Muscle of leg (tissue), 11 donors: ENCODE data around the gene TBC1D22A. TPM values are rescaled to one million over a fixed set of nuclear protein-coding genes. Genes with fewer than 3 reads are reported as not detected.
"Not testable (repeated sequence)": the region's sequence is repeated elsewhere in the genome, so short reads cannot be mapped to it uniquely, and the experiment has no call there.

Experiments used
- DNase-seq: peaks from one replicate; pipeline ENCODE4 v3.0.0; 2013
- H3K27ac ChIP-seq: one replicate; pipeline ENCODE4 v1.5.1; 2013; ENCODE audit warnings: mild to moderate bottlenecking, low read length, control low read depth
- H3K27me3 ChIP-seq: one replicate; pipeline ENCODE4 v1.6.1; 2013; ENCODE audit warnings: low read length; ENCODE audit not compliant: control insufficient read depth, insufficient read depth
- H3K36me3 ChIP-seq: one replicate; pipeline ENCODE4 v1.6.1; 2013; ENCODE audit warnings: low read length; ENCODE audit not compliant: control insufficient read depth, insufficient read depth
- H3K4me1 ChIP-seq: one replicate; pipeline ENCODE4 v1.6.1; 2013; ENCODE audit warnings: low read length; ENCODE audit not compliant: control insufficient read depth, insufficient read depth
- H3K4me3 ChIP-seq: one replicate; pipeline ENCODE4 v1.5.1; 2013; ENCODE audit warnings: low read length, control low read depth
- H3K9me3 ChIP-seq: replicated peaks from 2 replicates; pipeline ENCODE4 v1.6.1; 2013; ENCODE audit warnings: low read depth, low read length; ENCODE audit not compliant: control insufficient read depth
- WGBS: methylation state at CpG from one replicate; pipeline ENCODE4 v1.1.5; 2013; ENCODE audit warnings: missing lambda C conversion rate; ENCODE audit not compliant: insufficient coverage; 5-methylcytosine and 5-hydroxymethylcytosine counted together
- polyA plus RNA-seq, 8 donors: library from polyadenylated mRNA; unstranded; fragments of 120-200 nt; gene quantifications; one replicate each; pipeline versions ENCODE4 v1.2.1 to v1.2.3, GENCODE V29; 2013; ENCODE audit warnings: inconsistent platforms in 1 of 8, low replicate concordance in 1 of 8; ENCODE audit not compliant: insufficient read length in 8 of 8, insufficient read depth in 1 of 8
- total RNA-seq: library from RNA; stranded (reverse); fragments of 120-200 nt; gene quantifications from one replicate; pipeline ENCODE4 v1.2.4, GENCODE V29; 2013

TBC1D22A gene
- total and polyA plus RNA-seq, 9 donors = 8.0 to 16.9 (median 15.6) TPM

- WGBS = 87% methylated on average over 13 of the region's 19 CpGs
- no peaks in the 10 kb centered on the region for H3K27me3 ChIP-seq
- peaks cover 27% of the 10 kb centered on the region for H3K36me3 ChIP-seq
- H3K27ac ChIP-seq = no peak overlapping the region
- H3K4me3 ChIP-seq = no peak overlapping the region
- no peaks in the 10 kb centered on the region for H3K9me3 ChIP-seq
- DNase-seq = no peak
- peaks cover 32% of the 10 kb centered on the region for H3K4me1 ChIP-seq
These were observed 34.6 kb upstream of the TBC1D22A start for GRCh38 chr22:46727813-46728364.

GRCh38 chr22:46728470-46728869 lies 34.0 kb upstream of the TBC1D22A start:
- Histone ChIP-seq H3K4me3 (no peak overlapping the region), H3K27ac (no peak overlapping the region), H3K9me3 (no peaks in the 10 kb centered on the region), H3K4me1 (peaks cover 32% of the 10 kb centered on the region), H3K27me3 (no peaks in the 10 kb centered on the region), H3K36me3 (peaks cover 26% of the 10 kb centered on the region)
- DNase-seq = no peak
- 66% methylated on average over 11 of the region's 11 CpGs for WGBS

- Histone ChIP-seq H3K9me3 (no peaks in the 10 kb centered on the region), H3K4me1 (peaks cover 41% of the 10 kb centered on the region), H3K4me3 (no peak overlapping the region), H3K27me3 (no peaks in the 10 kb centered on the region), H3K27ac (peak overlapping the region; percentile 29), H3K36me3 (peaks cover 27% of the 10 kb centered on the region)
- peak; percentile 40 for DNase-seq
- 39% methylated on average over 7 of the region's 9 CpGs for WGBS
These were observed 31.7 kb upstream of the TBC1D22A start for GRCh38 chr22:46730568-46731245.

- H3K27me3 ChIP-seq = no peaks in the 10 kb centered on the region
- no peak overlapping the region for H3K27ac ChIP-seq
- WGBS = 49% methylated on average over 13 of the region's 22 CpGs
- no peak for DNase-seq
- no peak overlapping the region for H3K4me3 ChIP-seq
- H3K9me3 ChIP-seq = no peaks in the 10 kb centered on the region
- peaks cover 41% of the 10 kb centered on the region for H3K4me1 ChIP-seq
- H3K36me3 ChIP-seq = peaks cover 24% of the 10 kb centered on the region
These were observed 31.0 kb upstream of the TBC1D22A start for GRCh38 chr22:46731246-46732040.

GRCh38 chr22:46732041-46732379 lies 30.4 kb upstream of the TBC1D22A start:
- DNase-seq = no peak
- 83% methylated on average over 14 of the region's 14 CpGs for WGBS
- H3K4me1 ChIP-seq = peaks cover 45% of the 10 kb centered on the region
- no peaks in the 10 kb centered on the region for H3K9me3 ChIP-seq
- H3K27ac ChIP-seq = no peak overlapping the region
- H3K27me3 ChIP-seq = no peaks in the 10 kb centered on the region
- peaks cover 24% of the 10 kb centered on the region for H3K36me3 ChIP-seq
- no peak overlapping the region for H3K4me3 ChIP-seq

- 44% methylated on average over 5 of the region's 7 CpGs for WGBS
- H3K27ac ChIP-seq = no peak overlapping the region
- peaks cover 48% of the 10 kb centered on the region for H3K4me1 ChIP-seq
These were observed 29.9 kb upstream of the TBC1D22A start for GRCh38 chr22:46732513-46732912.

GRCh38 chr22:46734213-46734722 lies 28.2 kb upstream of the TBC1D22A start:
- DNase-seq, H3K27me3 ChIP-seq, H3K27ac ChIP-seq, H3K4me3 ChIP-seq, H3K9me3 ChIP-seq: not testable (repeated sequence)
- 67% methylated on average over 6 of the region's 12 CpGs for WGBS
- Histone ChIP-seq H3K4me1 (peaks cover 56% of the 10 kb centered on the region), H3K36me3 (peaks cover 12% of the 10 kb centered on the region)

More at GRCh38 chr22:46732513-46732912, 29.9 kb upstream of the TBC1D22A start:
- Histone ChIP-seq H3K27me3 (no peaks in the 10 kb centered on the region), H3K9me3 (no peaks in the 10 kb centered on the region), H3K36me3 (peaks cover 24% of the 10 kb centered on the region), H3K4me3 (no peak overlapping the region)
- no peak for DNase-seq

GRCh38 chr22:46734830-46735453 lies 27.5 kb upstream of the TBC1D22A start:
- Histone ChIP-seq H3K4me1 (peaks cover 62% of the 10 kb centered on the region), H3K36me3 (peaks cover 12% of the 10 kb centered on the region), H3K27me3 (no peaks in the 10 kb centered on the region), H3K4me3 (no peak overlapping the region), H3K27ac (peak overlapping the region; percentile 20), H3K9me3 (no peaks in the 10 kb centered on the region)
- peak; percentile 48 for DNase-seq
- 61% methylated on average over 8 of the region's 12 CpGs for WGBS

- Histone ChIP-seq H3K4me3 (peak overlapping the region; percentile 74), H3K9me3 (no peaks in the 10 kb centered on the region), H3K27ac (peak overlapping the region; percentile 42), H3K27me3 (no peaks in the 10 kb centered on the region), H3K4me1 (peaks cover 59% of the 10 kb centered on the region), H3K36me3 (peaks cover 12% of the 10 kb centered on the region)
- WGBS = 57% methylated on average over 3 of the region's 13 CpGs
- no peak for DNase-seq
These were observed 26.5 kb upstream of the TBC1D22A start for GRCh38 chr22:46735747-46736608.
